C4-2B (cell line): ENCODE measurements around the gene LGSN.

ENCODE experiments used
- CTCF ChIP-seq: fragments of 450-650 bp; conservative IDR thresholded peaks from 2 replicates; pipeline ENCODE4 v1.5.1; 2017; ENCODE audit warnings: mild to moderate bottlenecking
- ZFX ChIP-seq: fragments of 450-650 bp; IDR thresholded peaks from 2 replicates; pipeline ENCODE4 v1.6.1; 2017

- TF ChIP-seq CTCF (no peak), ZFX (no peak)
These were observed 13.4 kb downstream of the LGSN start for GRCh38 chr6:63306420-63306819.
